HuH-7.5 (cell line): Measurements from ENCODE around the gene CD37.
"Not testable (repeated sequence)": the region's sequence is repeated elsewhere in the genome, so short reads cannot be mapped to it uniquely, and the experiment has no call there.

Experiments used
- DNase-seq: peaks from one replicate; pipeline ENCODE4 v3.0.0; 2011; ENCODE audit warnings: low spot score

CD37 gene, protein sequence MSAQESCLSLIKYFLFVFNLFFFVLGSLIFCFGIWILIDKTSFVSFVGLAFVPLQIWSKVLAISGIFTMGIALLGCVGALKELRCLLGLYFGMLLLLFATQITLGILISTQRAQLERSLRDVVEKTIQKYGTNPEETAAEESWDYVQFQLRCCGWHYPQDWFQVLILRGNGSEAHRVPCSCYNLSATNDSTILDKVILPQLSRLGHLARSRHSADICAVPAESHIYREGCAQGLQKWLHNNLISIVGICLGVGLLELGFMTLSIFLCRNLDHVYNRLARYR

GRCh38 chr19:49335071-49335783, at the start of gene CD37:
TSS of gene CD37 (plus strand) at chr19:49335406. CDS start at chr19:49335541, 135 bp downstream.
- DNase-seq = no peak

- DNase-seq = no peak
Measured at GRCh38 chr19:49287141-49287770, 48.0 kb upstream of the CD37 start.

GRCh38 chr19:49288205-49288604, 47.0 kb upstream of the CD37 start:
- not testable (repeated sequence) for DNase-seq

DNA sequence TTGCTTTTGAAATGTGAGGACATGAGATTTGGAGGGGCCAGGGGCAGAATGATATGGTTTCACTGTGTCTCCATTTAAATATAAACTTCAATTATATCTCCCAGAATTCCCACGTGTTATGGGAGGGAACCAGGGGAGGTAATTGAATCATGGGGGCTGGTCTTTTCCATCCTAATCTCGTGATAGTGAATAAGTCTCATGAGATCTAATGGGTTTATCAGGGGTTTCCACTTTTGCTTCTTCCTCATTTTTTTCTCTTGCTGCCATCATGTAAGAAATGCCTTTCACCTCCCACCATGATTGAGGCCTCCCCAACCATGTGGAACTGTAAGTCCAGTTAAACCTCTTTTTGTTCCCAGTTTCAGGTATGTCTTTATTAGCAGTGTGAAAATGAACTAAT, 45.9 kb upstream of the CD37 start:
- DNase-seq = not testable (repeated sequence)

DNA sequence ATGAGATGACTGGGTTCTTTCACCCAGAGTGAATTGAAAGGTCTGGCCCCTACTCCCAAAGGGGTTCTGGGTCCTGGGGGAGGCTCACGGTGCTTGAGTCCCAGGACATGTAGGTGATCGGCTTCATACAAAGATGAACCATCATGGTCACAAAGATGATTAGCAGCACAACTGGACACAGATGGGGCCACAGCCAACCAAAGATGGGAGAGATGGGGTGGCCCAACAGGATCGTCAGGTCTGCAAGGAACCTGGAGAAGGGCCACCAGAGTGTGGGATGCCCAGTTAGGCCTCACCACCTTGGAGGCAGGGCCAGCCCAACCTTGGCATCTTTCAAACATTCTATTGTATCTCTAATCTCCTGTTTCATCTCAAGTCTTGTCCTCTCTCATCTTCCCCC, 44.7 kb upstream of the CD37 start:
- DNase-seq = no peak

DNA sequence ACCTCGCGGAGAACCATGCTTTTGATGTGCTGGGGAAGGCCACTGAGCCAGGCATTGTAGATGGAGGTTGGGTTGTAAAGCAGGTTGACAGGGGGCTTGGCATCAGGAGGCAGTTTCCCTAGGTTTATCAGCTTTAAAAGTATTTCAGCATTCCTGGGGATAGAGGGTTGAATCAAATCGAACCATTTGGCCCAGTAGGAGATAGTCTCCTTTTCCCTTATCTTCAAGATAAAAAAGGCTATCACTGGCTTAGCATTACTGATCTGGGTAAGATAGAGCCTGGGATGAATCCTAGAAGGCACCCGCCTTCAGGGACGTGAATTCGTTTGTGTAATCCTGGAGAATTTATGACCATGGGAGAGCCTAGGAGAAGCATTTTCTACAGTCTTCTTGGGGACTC, 40.8 kb upstream of the CD37 start:
- no peak for DNase-seq

GRCh38 chr19:49295208-49295880, 39.9 kb upstream of the CD37 start:
- DNase-seq = no peak

GRCh38 chr19:49297403-49297802, 37.8 kb upstream of the CD37 start:
- DNase-seq = no peak

GRCh38 chr19:49298653-49299052, 36.6 kb upstream of the CD37 start:
- DNase-seq = not testable (repeated sequence)

- DNase-seq = peak; percentile 74
Measured at GRCh38 chr19:49301165-49301865, 33.9 kb upstream of the CD37 start.

- DNase-seq = no peak
Measured at GRCh38 chr19:49301866-49302252, 33.3 kb upstream of the CD37 start.

- not testable (repeated sequence) for DNase-seq
Measured at GRCh38 chr19:49306734-49307133, 28.5 kb upstream of the CD37 start.

GRCh38 chr19:49309087-49309486, 26.1 kb upstream of the CD37 start:
- DNase-seq = no peak

- no peak for DNase-seq
Measured at GRCh38 chr19:49315111-49315510, 20.1 kb upstream of the CD37 start.

- DNase-seq = no peak
Measured at GRCh38 chr19:49316284-49316683, 18.9 kb upstream of the CD37 start.

DNA sequence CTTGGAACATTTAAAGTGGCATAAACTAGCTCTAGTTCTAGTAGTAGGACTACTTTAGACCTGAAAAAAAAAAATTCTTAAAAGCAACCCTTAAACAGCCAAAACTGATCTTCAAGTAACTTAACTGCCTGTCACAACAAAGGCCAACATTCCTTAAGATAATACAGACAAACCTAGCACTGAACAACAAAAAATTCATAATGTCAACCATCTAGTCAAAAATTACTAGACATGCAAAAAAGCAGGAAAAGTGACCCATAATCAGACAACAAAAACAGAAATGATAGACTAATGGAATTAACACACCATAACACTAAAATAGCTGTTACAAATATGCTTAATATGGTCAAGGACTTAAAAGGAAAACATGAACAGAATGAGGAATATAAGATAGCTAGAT, 16.9 kb upstream of the CD37 start:
- DNase-seq = no peak

GRCh38 chr19:49324801-49325576, 10.2 kb upstream of the CD37 start, which contains the start of gene SLC6A16:
TSS of gene SLC6A16 (minus strand) at chr19:49325191. CDS start at chr19:49311347, 13,844 bp downstream.
- no peak for DNase-seq

DNA sequence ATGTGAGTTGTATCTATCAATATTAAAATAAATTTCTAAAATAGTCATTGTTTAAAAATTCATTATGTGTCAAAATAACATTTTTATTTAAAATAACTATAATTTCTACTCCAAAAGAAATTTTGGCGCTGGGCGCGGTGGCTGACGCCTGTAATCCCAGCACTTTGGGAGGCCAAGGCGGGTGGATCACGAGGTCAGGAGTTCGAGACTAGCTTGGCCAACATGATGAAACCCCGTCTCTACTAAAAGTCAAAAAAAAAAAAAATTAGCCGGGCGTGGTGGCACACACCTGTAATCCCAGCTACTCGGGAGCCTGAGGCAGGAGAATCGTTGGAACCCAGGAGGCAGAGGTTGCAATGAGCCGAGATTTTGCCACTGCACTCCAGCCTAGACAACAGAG, 9.4 kb upstream of the CD37 start:
- not testable (repeated sequence) for DNase-seq

DNA sequence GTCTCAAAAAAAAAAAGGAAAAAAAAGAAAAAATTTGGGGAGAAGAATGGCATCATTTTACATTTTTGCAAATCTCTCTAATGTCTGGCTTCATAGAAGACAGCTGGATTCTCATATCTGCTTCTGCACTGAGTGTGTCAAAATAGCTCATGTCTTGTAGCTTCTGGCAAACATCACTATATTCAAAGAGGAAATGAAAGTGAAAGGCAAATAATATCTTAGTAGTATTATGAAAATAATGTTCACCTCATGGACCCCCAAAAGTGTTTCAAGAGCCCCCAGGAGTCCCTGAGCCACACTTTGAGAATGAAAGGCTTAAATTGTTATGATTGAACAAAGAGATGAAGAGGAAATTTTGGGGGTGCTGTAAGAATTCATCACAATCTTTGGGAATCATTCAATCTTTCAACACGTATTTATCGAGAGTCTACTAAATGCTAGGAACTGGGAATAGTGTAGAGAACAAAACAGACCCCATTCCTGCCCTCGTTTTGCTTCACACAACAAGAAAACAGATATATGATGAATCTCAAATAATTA, 9.0 kb upstream of the CD37 start:
- no peak for DNase-seq

DNA sequence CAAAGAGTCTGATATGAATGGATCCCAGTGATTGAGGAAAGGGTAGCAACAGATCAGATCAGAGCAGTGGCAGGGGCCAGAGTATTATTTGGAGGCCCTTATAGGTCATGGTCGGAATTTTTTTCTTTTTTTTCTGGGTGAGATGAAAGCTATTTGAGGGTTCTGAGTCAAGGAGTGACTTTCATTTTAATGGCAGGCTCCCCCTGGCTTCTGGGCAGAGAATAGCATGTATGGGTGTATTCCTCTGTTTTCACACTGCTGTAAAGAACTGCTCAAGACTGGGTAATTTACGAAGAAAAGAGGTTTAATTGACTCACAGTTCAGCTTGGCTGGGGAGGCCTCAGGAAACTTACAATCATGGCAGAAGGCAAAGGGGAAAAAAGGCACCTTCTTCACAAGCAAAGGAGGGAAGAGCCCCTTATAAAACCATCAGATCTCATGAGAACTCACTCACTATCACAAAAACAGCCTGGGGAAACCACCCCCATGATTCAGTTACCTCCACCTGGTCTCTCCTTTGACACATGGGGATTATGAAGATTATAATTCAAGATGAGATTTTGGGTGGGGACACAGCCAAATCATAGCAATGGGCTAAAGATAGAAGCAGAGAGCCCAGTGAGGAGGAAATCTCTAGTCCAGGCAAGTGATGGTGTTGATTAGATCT, 7.2 kb upstream of the CD37 start:
- no peak for DNase-seq
